NCI-H2107 treated with DMSO at 0.1 percent for 48 hours (cell line): ENCODE data around the gene SDHAF3.
"Not testable (repeated sequence)": the region's sequence is repeated elsewhere in the genome, so short reads cannot be mapped to it uniquely, and the experiment has no call there.

ENCODE experiments used
- DNase-seq: peaks from one replicate; lab custom pipeline; 2025; ENCODE audit not compliant: unreplicated experiment; lab: John Stamatoyannopoulos, UW

Gene SDHAF3

GRCh38 chr7:97117372-97118188, at the start of gene SDHAF3:
SDHAF3 (plus strand) TSS chr7:97117698; CDS start chr7:97117724, 26 bp downstream.
- peak; percentile 96 for DNase-seq

- DNase-seq: not testable (repeated sequence)
These were observed 45.5 kb upstream of the SDHAF3 start for GRCh38 chr7:97072025-97072424.

- DNase-seq: no peak
These were observed 41.6 kb upstream of the SDHAF3 start for GRCh38 chr7:97075928-97076327.

GRCh38 chr7:97078023-97078969, 39.2 kb upstream of the SDHAF3 start:
- DNase-seq: no peak

- no peak for DNase-seq
These were observed 38.2 kb upstream of the SDHAF3 start for GRCh38 chr7:97079300-97079699.

DNA sequence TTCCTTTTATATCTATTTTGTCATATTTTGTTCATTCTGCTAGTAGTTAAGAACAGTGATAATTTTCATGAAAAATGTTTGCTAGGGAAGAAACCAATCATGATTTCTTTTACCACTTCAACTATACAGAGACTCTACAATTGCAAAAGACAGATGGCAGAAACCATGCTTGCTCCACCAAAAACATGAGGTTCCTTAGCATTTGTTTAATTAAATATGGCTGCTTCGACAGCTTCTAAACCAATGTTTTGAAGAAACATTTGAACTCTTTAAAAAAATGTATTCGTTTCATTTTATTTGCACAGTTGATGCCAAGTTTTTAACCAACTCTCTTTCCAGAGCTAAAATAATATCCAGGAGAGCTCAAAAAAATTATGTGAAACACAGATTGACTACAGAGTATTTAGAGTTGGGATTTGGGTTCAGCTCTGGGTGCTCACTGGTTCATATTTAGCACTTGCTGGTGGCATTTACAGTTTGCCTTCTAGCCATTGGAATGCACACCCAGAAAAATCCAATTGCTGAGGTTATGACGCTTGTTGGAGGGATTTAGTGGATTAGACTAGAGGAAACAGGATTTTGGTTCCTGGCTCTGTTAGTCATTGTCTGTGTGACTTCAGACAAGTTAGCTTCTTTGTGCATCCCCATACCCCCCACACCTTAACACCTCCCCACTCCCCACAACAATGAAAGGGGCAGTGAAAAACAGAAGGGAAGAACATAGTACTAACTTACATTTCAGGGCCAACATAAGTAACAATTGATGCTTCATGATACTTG, 35.8 kb upstream of the SDHAF3 start:
- DNase-seq: no peak

- DNase-seq: no peak
These were observed 29.1 kb upstream of the SDHAF3 start for GRCh38 chr7:97088364-97088763.

GRCh38 chr7:97089771-97090170, 27.7 kb upstream of the SDHAF3 start:
- DNase-seq: no peak

- no peak for DNase-seq
These were observed 26.6 kb upstream of the SDHAF3 start for GRCh38 chr7:97090761-97091353.

DNA sequence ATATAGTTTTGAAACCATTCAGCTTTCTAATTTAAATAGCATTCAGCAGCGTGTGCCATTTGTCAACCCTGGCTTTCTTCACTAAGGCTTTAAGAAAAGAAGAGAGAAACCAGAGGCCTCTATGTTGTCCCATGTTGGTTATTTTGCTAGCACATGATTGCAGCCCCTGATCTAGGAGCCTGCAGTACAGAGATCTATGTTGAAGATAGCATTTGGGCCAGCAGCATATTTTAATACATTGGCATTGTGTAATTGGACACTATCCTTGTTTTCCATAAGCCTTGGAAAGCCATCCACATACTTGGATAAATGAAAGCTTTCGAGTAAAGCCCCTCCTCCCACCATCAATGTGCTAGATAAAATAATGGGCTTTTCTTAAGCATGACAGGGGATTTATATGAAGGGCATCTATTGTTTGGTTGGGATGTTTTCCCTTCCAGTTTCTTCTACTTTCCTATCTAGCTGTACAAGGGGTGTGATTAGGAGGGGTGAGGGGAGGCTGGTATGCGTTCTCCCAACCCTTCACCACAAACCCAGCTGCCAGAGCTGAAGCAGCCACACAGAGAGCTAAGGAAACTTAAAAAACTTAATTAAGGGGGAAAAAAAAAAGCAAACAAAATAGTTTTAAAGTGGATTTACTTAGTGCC, 23.1 kb upstream of the SDHAF3 start:
- DNase-seq: peak; percentile 93

DNA sequence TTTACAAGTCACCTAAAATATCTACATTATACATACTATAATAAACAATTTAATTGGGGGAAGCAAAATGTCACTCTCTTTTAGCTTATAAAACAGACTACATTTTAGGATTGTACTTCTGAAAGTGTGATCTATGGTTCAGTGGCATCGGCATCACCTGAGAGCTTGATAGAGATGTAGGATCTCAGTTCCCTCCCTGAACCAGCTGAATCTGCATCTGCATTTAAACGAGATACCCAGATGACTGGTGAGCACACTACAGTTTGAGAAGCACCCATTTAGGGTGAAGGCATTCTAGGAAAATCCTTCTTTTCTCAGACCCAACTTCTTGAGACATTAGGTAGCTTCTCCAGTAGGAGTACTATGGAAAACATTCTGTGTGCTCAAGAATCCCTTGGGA, 21.5 kb upstream of the SDHAF3 start:
- DNase-seq: no peak

- no peak for DNase-seq
These were observed 20.8 kb upstream of the SDHAF3 start for GRCh38 chr7:97096661-97097060.

- DNase-seq: peak; percentile 73
These were observed 12.7 kb upstream of the SDHAF3 start for GRCh38 chr7:97104719-97105238.

DNA sequence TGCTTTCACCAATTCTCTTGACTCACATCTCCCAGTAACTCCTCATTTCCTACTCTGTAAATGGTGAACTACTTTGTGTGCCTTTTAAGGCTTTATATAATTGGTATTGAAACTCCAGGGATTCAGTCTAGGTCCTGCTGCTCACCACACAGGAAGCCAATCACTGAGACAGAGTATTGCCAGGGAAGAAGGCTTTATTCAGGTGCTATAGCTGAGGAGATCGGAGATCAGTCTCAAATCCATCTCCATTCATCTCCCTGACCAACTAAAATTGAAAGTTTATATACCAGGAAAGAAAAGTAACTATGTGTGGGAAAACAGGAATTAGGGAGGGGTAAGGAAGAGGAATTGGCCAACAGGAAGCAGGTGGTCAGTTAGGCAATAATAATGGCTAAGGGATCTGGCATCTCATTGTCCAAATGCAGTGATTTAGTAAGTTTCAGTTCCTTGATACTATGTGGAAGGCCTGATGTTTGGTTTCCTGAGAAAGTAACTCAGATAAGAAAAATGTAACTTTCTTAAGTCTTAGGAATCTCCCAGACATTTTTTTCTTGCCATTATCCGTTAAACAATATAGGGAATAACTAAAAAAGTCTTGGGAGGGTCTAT, 10.2 kb upstream of the SDHAF3 start:
- no peak for DNase-seq

DNA sequence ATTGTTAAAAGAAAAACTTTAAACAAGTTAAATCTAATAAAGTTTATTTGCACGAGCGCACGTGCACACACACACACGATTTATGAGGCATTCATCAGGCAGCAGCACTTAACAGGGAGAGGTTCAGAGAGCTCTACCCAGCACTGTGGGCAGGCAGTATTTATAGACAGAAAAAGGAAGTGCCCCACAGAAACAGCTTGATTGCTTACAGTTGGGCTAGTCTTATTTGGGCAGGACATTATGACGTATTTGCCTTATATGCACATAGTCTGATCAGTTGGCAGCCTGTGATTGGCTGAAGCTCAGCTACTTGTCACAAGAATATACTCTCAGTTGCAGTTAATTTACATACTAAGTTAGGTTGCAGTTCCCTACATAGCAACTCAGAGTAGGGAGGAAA, 1.2 kb upstream of the SDHAF3 start:
- DNase-seq: no peak

GRCh38 chr7:97117035-97117371, 495 bp upstream of the SDHAF3 start:
- no peak for DNase-seq

DNA sequence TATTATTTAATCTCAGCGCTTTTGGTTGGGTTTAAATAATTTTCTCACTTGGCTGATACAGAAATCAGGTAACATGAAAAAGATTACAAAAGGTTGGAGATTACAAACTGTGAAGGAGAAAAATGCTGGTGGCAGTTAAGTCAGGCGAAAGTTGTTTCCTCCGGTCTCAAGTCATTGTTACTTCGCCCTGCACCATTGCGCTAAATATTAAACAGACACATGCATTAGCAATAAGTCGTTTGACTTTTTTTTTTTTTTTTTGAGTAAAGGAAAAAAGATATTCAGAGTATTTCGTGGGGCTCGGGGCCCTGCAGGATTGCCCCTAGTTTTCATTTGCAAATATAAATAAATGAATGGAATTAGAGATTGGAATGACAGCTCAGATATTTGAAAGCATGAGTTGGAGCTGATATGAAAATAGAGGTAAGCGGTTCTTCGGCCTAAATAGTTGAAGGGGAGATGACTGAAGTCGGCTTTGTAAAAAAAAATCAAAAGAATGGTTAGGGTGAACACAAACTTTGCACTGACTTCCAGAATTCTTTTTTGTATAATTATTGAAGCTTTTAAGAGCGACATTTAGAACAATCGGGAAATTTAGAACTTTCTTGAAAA, 914 bp downstream of the SDHAF3 start:
- no peak for DNase-seq

DNA sequence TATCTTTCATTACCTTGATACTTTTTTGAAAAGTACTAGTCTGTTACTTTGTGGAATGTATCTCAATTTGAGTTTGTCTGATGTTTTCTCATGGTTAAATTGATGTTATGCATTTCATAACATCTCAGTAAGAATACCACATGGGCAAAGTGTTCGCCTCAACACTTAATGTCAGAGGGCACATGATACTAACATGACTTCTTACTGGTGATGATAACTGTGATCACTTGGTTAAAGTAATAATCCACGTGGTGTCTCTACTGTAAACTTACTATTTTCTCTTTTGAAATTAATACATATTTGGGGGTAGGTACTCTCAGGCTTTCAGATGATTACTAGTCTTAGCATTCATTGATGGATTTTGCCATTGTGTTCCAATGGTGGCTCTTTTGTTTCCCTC, 2.2 kb downstream of the SDHAF3 start:
- no peak for DNase-seq

GRCh38 chr7:97120713-97121457, 3.4 kb downstream of the SDHAF3 start:
- DNase-seq: no peak
